ENCODE results near the gene CLIC3. TPM values are rescaled to one million over a fixed set of nuclear protein-coding genes. Genes with fewer than 3 reads are reported as not detected.

The CLIC3 gene
- total and polyA plus RNA-seq, 4 donors, result 17.2 to 115 (median 81.1) TPM

DNA sequence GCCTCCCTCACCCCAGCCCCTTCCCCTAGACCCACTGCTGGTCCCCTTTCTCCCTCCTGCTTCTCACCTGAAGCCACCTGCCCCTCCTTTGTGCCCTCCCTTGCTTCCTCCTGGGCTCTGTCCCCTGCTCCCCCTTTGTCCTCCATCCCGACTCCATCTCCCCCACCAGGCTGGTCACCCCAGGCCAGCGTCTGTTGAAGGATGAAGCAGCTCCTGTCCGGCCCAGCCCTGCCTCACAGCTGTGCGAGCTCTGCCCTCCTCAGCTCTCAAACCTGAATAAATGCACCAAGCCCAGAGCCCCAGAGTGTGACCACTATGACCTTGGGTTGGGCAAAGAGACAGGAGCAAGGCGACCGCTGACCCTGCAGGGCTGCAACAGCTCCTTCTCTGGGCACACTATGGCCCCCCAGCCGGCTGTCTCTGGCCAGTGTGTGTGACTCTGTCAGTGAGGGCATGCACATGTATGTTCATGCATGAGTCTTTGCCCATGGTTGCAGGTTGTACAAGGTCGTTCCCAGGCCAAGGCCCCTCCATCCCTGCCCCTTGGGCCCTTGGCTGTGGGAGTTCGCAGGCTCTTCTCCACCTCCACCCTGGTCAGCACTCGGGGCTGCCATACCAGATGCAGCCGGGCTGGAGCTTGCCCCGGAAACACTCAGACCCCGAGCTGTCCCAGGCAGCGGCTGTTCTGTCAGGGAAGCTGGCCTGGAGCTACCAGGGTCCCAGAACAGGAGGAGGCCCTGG is 41.0 kb downstream of the CLIC3 start:
- TF ChIP-seq, protein P1, sequence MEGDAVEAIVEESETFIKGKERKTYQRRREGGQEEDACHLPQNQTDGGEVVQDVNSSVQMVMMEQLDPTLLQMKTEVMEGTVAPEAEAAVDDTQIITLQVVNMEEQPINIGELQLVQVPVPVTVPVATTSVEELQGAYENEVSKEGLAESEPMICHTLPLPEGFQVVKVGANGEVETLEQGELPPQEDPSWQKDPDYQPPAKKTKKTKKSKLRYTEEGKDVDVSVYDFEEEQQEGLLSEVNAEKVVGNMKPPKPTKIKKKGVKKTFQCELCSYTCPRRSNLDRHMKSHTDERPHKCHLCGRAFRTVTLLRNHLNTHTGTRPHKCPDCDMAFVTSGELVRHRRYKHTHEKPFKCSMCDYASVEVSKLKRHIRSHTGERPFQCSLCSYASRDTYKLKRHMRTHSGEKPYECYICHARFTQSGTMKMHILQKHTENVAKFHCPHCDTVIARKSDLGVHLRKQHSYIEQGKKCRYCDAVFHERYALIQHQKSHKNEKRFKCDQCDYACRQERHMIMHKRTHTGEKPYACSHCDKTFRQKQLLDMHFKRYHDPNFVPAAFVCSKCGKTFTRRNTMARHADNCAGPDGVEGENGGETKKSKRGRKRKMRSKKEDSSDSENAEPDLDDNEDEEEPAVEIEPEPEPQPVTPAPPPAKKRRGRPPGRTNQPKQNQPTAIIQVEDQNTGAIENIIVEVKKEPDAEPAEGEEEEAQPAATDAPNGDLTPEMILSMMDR (IDR thresholded peaks at IDR 0.05; ENCODE audit: control extremely low read depth, extremely low read depth), result no peak
- Histone ChIP-seq H3K4me1 (ENCODE audit: control insufficient read depth in 5 of 5, insufficient read depth in 5 of 5, low read length in 5 of 5) (peaks cover 0 to 10% (median 2%) of the 10 kb centered on the region in 5 donors), H3K9me3 (ENCODE audit: control insufficient read depth in 4 of 4, insufficient read depth in 3 of 4, low read length in 3 of 4) (no peaks in the 10 kb centered on the region), H3K4me3 (no peak overlapping the region), H3K36me3 (ENCODE audit: control insufficient read depth in 4 of 4, insufficient read depth in 4 of 4, low read length in 4 of 4) (no peaks in the 10 kb centered on the region), H3K27me3 (ENCODE audit: control insufficient read depth in 3 of 3, insufficient read depth in 3 of 3, low read length in 2 of 3) (no peaks in the 10 kb centered on the region), H3K27ac (ENCODE audit: low read depth in 1 of 2, low read length in 1 of 2) (no peak overlapping the region), H3K9ac (ENCODE audit: insufficient read depth in 1 of 2, low read length in 2 of 2) (no peak overlapping the region)
- DNase-seq, result no peak
- WGBS, 2 donors, result 86% methylated on average over 14 of the region's 14 CpGs
- no peak for ATAC-seq (ENCODE audit: insufficient read depth, low FRiP score)

DNA sequence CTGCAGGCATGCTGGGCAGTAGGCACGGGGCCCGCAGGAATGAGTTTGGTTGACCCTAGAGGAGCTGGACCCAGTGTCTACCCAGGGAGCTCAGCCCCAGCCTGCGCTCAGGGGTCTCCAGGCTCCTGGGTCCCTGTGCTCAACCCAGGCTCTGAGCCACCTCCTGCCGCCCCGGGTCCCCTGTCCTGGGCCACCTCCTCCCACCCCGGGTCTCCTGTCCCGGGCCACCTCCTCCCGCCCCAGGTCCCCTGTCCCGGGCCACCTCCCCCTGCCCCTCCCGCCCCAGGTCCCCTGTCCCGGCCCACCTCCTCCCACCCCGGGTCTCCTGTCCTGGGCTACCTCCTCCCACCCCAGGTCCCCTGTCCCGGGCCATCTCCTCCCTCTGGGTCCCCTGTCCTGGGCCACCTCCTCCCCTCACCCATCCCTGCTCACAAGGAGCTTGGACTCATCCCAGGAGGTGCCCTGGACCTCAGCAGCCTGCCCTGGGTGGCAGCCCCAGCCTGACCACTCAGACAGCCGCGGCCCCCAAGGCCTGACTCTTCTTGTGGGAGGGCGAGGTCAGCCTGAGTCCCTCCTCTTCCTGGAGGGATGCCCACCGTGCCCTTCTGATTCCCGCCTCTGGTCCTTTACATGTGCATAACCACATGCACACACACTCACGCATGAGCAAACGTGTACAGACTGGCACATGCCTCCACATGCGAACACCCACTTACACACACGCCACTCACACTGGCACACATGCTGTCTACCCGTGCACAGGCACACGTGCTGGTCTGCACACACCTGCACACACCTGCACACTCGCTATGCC is 41.9 kb downstream of the CLIC3 start:
- DNase-seq (no peak), ATAC-seq (ENCODE audit: insufficient read depth, low FRiP score) (no peak)
- Histone ChIP-seq H3K36me3 (ENCODE audit: control insufficient read depth in 4 of 4, insufficient read depth in 4 of 4, low read length in 4 of 4) (no peaks in the 10 kb centered on the region), H3K27me3 (ENCODE audit: control insufficient read depth in 3 of 3, insufficient read depth in 3 of 3, low read length in 2 of 3) (no peaks in the 10 kb centered on the region), H3K27ac (ENCODE audit: low read depth in 1 of 2, low read length in 1 of 2) (no peak overlapping the region), H3K9me3 (ENCODE audit: control insufficient read depth in 4 of 4, insufficient read depth in 3 of 4, low read length in 3 of 4) (no peaks in the 10 kb centered on the region), H3K4me1 (ENCODE audit: control insufficient read depth in 5 of 5, insufficient read depth in 5 of 5, low read length in 5 of 5) (peaks cover 0 to 13% (median 4%) of the 10 kb centered on the region in 5 donors), H3K4me3 (no peak overlapping the region), H3K9ac (ENCODE audit: insufficient read depth in 1 of 2, low read length in 2 of 2) (no peak overlapping the region)
- TF ChIP-seq, protein P1 (IDR thresholded peaks at IDR 0.05; ENCODE audit: control extremely low read depth, extremely low read depth), result no peak
- WGBS, 2 donors, result 87 to 92% methylated on average over 25 of the region's 25 CpGs

DNA sequence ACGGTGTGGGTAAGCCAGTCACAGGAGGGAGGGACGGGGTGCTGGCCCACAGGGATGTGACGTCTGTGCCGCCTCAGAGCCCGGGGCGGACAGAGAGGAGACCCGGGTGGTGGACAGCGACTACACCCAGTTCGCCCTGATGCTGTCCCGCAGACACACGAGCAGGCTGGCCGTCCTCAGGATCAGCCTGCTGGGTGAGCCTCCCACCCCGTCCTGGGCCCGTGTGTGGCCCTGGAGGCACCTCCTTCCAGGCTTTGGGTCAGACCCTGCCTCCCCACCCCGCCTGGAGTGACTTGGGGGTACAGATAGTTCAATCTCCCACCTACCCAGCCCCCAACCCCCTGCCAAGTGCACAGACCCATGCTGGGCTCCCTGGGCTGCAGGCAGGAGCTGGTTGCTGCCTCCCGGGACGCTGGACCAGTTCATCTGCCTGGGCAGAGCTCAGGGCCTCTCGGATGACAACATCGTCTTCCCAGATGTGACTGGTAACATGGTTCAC is 42.5 kb downstream of the CLIC3 start:
- ATAC-seq (ENCODE audit: insufficient read depth, low FRiP score) (no peak), DNase-seq (no peak)
- 87 to 91% methylated on average over 19 of the region's 19 CpGs for WGBS, 2 donors
- TF ChIP-seq, protein P1 (IDR thresholded peaks at IDR 0.05; ENCODE audit: control extremely low read depth, extremely low read depth), result no peak
- Histone ChIP-seq H3K9ac (ENCODE audit: insufficient read depth in 1 of 2, low read length in 2 of 2) (no peak overlapping the region), H3K27ac (ENCODE audit: low read depth in 1 of 2, low read length in 1 of 2) (no peak overlapping the region), H3K4me3 (no peak overlapping the region), H3K36me3 (ENCODE audit: control insufficient read depth in 4 of 4, insufficient read depth in 4 of 4, low read length in 4 of 4) (no peaks in the 10 kb centered on the region), H3K4me1 (ENCODE audit: control insufficient read depth in 5 of 5, insufficient read depth in 5 of 5, low read length in 5 of 5) (peaks cover 0 to 13% (median 4%) of the 10 kb centered on the region in 5 donors), H3K27me3 (ENCODE audit: control insufficient read depth in 3 of 3, insufficient read depth in 3 of 3, low read length in 2 of 3) (no peaks in the 10 kb centered on the region), H3K9me3 (ENCODE audit: control insufficient read depth in 4 of 4, insufficient read depth in 3 of 4, low read length in 3 of 4) (no peaks in the 10 kb centered on the region)

All from lung (tissue), 12 donors.